Kidney (tissue), 14 donors: ENCODE measurements around the gene VPS13A. TPM values are rescaled to one million over a fixed set of nuclear protein-coding genes. Genes with fewer than 3 reads are reported as not detected.
"Not testable (repeated sequence)": the region's sequence is repeated elsewhere in the genome, so short reads cannot be mapped to it uniquely, and the experiment has no call there.

ENCODE experiments used
- DNase-seq, 5 donors: peaks; one replicate each; pipeline ENCODE4 v3.0.0-alpha.2; 2013 to 2020
- FAIRE-seq: peaks from 2 replicates; lab custom pipeline; 2012; peaks lifted over from hg19 to GRCh38; lab: Jason Lieb, UNC
- H3K27ac ChIP-seq, 2 donors: one replicate each; pipeline ENCODE4 v1.7.0; 2013; ENCODE audit warnings: low read depth in 2 of 2, low read length in 2 of 2, inconsistent platforms in 1 of 2
- H3K27me3 ChIP-seq: one replicate; pipeline ENCODE4 v1.7.1; 2013; ENCODE audit warnings: low read length, inconsistent platforms; ENCODE audit not compliant: control insufficient read depth, insufficient read depth
- H3K36me3 ChIP-seq, 3 donors: one replicate each; pipeline versions ENCODE4 v1.7.0 to v1.7.1; 2013; ENCODE audit warnings: low read length in 3 of 3, control low read depth in 1 of 3, inconsistent platforms in 1 of 3; ENCODE audit not compliant: insufficient read depth in 3 of 3, control insufficient read depth in 2 of 3
- H3K4me1 ChIP-seq, 3 donors: one replicate each; pipeline versions ENCODE4 v1.7.0 to v1.7.1; 2013; ENCODE audit warnings: low read length in 3 of 3, inconsistent platforms in 1 of 3, low read depth in 1 of 3; ENCODE audit not compliant: control insufficient read depth in 2 of 3, insufficient read depth in 2 of 3
- H3K4me3 ChIP-seq, 3 donors: one replicate each; pipeline versions ENCODE4 v1.7.0 to v1.8.1; 2013; ENCODE audit warnings: low read length in 3 of 3, control low read depth in 1 of 3, inconsistent platforms in 1 of 3
- H3K9ac ChIP-seq, 3 donors: one replicate each; pipeline versions ENCODE4 v1.7.0 to v1.7.1; 2013; ENCODE audit warnings: low read length in 3 of 3, control low read depth in 1 of 3, inconsistent platforms in 1 of 3
- H3K9me3 ChIP-seq, 3 donors: one replicate each; pipeline versions ENCODE4 v1.7.0 to v1.7.1; 2013; ENCODE audit warnings: low read length in 3 of 3, control low read depth in 1 of 3, inconsistent platforms in 1 of 3; ENCODE audit not compliant: control insufficient read depth in 2 of 3, insufficient read depth in 1 of 3
- intact Hi-C: fragments of 100-400 bp; cut with DNase I; formaldehyde crosslinking; loops from one replicate; pipeline ENCODE4 v1.11.1; 2022
- polyA plus RNA-seq: library from polyadenylated mRNA; stranded (reverse); fragments of 350-450 nt; fragmentation: Illumina TruSeq; extraction: RNeasy Lipid Tissue Mini Kit (QIAGEN cat#74804); gene quantifications from one replicate; pipeline ENCODE4 v1.2.3, GENCODE V29; 2014; ENCODE audit warnings: low read depth, low replicate concordance; ENCODE audit not compliant: insufficient read depth
- total RNA-seq: library from RNA; stranded (reverse); fragmentation: NEBNext Ultra II Directional; extraction: Animal tissue kit (Norgen Biotek cat#: 25700); gene quantifications from one replicate; pipeline ENCODE4 v1.2.1, GENCODE V29; 2021
- TF ChIP-seq, protein P1 (sequence below): IDR thresholded peaks from 3 replicates; pipeline ENCODE4 v1.5.1; 2012; ENCODE audit warnings: mild to moderate bottlenecking, moderate library complexity, borderline replicate concordance; ENCODE audit not compliant: insufficient read depth; ENCODE audit errors: extremely low read depth
- donor health status: control.
- donor health status: control.
- donor health status: control.
- donor health status: control.
- donor health status: control.
- donor health status: DM: yes; HTN: yes; CAD: no.
- donor health status: Normal renal cell carcinoma (clear cell type).

VPS13A gene
- total and polyA plus RNA-seq, 2 donors from 2014 or later = 10.1 to 32.1 TPM

DNA sequence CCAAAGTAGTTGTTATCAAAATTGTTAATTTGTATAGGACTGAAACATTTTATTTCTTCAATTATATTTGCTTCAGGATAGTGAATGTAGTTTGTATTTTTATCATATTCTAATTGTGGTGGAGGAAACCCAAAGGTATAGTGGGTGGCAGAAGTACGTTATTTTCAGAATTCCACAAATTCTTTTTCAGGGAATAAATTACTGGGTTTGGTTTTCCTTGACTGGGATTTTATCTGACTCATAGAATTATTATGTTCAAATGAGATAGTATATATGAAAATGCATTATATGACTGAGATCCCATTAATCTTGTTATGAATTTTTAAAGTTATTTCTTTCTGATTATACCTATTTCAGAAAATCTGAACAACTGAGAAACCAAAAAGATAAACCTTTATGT is 73.7 kb downstream of the VPS13A start:
- Histone ChIP-seq H3K9me3 (no peaks in the 10 kb centered on the region), H3K4me1 (no peaks in the 10 kb centered on the region), H3K9ac (no peak overlapping the region), H3K27ac (no peak overlapping the region), H3K36me3 (no peaks in the 10 kb centered on the region), H3K27me3 (no peaks in the 10 kb centered on the region), H3K4me3 (no peak overlapping the region)
- intact Hi-C loops = no loop called here
- TF ChIP-seq, protein P1, sequence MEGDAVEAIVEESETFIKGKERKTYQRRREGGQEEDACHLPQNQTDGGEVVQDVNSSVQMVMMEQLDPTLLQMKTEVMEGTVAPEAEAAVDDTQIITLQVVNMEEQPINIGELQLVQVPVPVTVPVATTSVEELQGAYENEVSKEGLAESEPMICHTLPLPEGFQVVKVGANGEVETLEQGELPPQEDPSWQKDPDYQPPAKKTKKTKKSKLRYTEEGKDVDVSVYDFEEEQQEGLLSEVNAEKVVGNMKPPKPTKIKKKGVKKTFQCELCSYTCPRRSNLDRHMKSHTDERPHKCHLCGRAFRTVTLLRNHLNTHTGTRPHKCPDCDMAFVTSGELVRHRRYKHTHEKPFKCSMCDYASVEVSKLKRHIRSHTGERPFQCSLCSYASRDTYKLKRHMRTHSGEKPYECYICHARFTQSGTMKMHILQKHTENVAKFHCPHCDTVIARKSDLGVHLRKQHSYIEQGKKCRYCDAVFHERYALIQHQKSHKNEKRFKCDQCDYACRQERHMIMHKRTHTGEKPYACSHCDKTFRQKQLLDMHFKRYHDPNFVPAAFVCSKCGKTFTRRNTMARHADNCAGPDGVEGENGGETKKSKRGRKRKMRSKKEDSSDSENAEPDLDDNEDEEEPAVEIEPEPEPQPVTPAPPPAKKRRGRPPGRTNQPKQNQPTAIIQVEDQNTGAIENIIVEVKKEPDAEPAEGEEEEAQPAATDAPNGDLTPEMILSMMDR = no peak
- FAIRE-seq = no peak
- DNase-seq = no peak

- TF ChIP-seq, protein P1 = no peak
- intact Hi-C loops = no loop called here
- FAIRE-seq = no peak
- Histone ChIP-seq H3K36me3 (no peaks in the 10 kb centered on the region), H3K9ac (no peak overlapping the region), H3K9me3 (no peaks in the 10 kb centered on the region), H3K27ac (no peak overlapping the region), H3K4me3 (no peak overlapping the region), H3K27me3 (no peaks in the 10 kb centered on the region), H3K4me1 (no peaks in the 10 kb centered on the region)
- DNase-seq = no peak
Observed at GRCh38 chr9:77257275-77257674, 79.9 kb downstream of the VPS13A start.

DNA sequence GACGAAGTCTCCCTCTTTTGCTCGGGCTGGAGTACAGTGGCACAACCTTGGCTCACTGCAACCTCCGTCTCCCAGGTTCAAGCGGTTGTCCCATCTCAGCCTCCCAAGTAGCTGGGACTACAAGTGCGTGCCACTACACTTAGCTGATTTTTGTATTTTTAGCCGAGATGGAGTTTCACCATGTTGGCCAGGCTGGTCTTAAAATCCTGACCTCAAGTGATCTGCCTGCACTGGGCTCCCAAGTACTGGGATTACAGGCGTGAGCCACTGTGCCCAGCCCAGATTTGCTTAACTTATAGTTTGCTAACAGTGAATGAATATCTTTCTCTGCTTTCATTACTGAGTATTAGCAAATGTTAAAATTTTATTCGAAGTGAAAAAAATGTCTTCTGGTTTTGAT is 84.3 kb downstream of the VPS13A start:
- no peaks in the 10 kb centered on the region for H3K36me3 ChIP-seq
- H3K27ac ChIP-seq = no peak overlapping the region
- TF ChIP-seq, protein P1 = no peak
- no peak overlapping the region for H3K9ac ChIP-seq
- FAIRE-seq (no peak), DNase-seq (no peak)
- no peaks in the 10 kb centered on the region for H3K9me3 ChIP-seq
- no peaks in the 10 kb centered on the region for H3K4me1 ChIP-seq
- intact Hi-C loops = no loop called here
- H3K4me3 ChIP-seq = no peak overlapping the region
- H3K27me3 ChIP-seq = no peaks in the 10 kb centered on the region

DNA sequence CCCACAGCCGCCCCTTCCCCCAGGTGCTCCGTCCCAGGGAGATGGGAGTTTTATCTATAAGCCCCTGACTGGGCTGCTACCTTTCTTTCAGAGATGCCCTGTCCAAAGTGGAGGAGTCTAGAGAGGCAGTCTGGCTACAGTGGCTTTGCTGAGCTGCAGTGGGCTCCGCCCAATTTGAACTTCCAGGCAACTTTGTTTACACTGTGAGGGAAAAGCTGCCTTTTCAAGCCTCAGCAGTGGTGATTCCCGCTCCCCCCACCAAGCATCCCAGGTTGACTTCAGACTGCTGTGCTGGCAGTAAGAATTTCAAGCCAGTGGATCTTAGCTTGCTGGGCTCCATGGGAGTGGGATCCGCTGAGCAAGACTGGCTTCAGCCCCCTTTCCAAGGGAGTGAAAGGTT is 90.4 kb downstream of the VPS13A start:
- H3K36me3 ChIP-seq, H3K9me3 ChIP-seq, H3K27me3 ChIP-seq, H3K9ac ChIP-seq, FAIRE-seq, H3K4me3 ChIP-seq, H3K27ac ChIP-seq, DNase-seq, intact Hi-C loops, H3K4me1 ChIP-seq: not testable (repeated sequence)
